HepG2 (cell line): ENCODE data around the gene KCNAB1. TPM values are rescaled to one million over a fixed set of nuclear protein-coding genes. Genes with fewer than 3 reads are reported as not detected.
A peak's percentile ranks its signal among the peaks of the same experiment; 100 is the strongest.

ENCODE experiments used
- AFF4 ChIP-seq: sonication (generic); formaldehyde crosslinking; IDR thresholded peaks from 2 replicates; pipeline ENCODE4 v1.4.0; 2020; ENCODE audit warnings: missing genetic modification reagents
- ARID3A ChIP-seq: IDR thresholded peaks from 2 replicates; pipeline ENCODE4 v1.6.1; 2012; ENCODE audit warnings: low read depth, low read length, improper control_type of control experiment
- BORCS8-MEF2B ChIP-seq: sonication (generic); formaldehyde crosslinking; IDR thresholded peaks from 2 replicates; pipeline ENCODE4 v1.8.0; 2022; ENCODE audit warnings: mild to moderate bottlenecking, missing genetic modification reagents
- CENPBD1 ChIP-seq: sonication (generic); formaldehyde crosslinking; IDR thresholded peaks from 2 replicates; pipeline ENCODE4 v1.8.0; 2022; ENCODE audit warnings: missing genetic modification reagents, low read depth, mild to moderate bottlenecking, borderline replicate concordance
- MATR3 ChIP-seq: sonication (generic); formaldehyde crosslinking; IDR thresholded peaks from 2 replicates; pipeline ENCODE4 v1.4.0; 2020; ENCODE audit warnings: missing genetic modification reagents
- MBNL3 ChIP-seq: fragments of 250-450 bp; sonication (Bioruptor Pico); conservative IDR thresholded peaks from 2 replicates; pipeline ENCODE4 v1.8.0; 2022; ENCODE audit warnings: mild to moderate bottlenecking, inconsistent platforms
- NR2F6 ChIP-seq, 2 experiments: IDR thresholded peaks; 2 replicates each; pipeline ENCODE4 v1.6.1; 2016; ENCODE audit warnings: antibody characterized with exemption in 1 of 2, mild to moderate bottlenecking in 1 of 2
- PAWR ChIP-seq: sonication (generic); formaldehyde crosslinking; IDR thresholded peaks from 2 replicates; pipeline ENCODE4 v1.4.0; 2020; ENCODE audit warnings: missing genetic modification reagents, mild to moderate bottlenecking, borderline replicate concordance
- POLR2A ChIP-seq, 2 experiments: IDR thresholded peaks; 2 replicates each; pipeline ENCODE4 v1.6.1; 2011; ENCODE audit warnings: low read depth in 2 of 2, low read length in 2 of 2, mild to moderate bottlenecking in 1 of 2, moderate library complexity in 1 of 2; ENCODE audit not compliant: insufficient read depth in 1 of 2
- SAP130 ChIP-seq: IDR thresholded peaks from 2 replicates; pipeline ENCODE4 v1.6.1; 2016; ENCODE audit warnings: low read depth
- ZBTB20 ChIP-seq: sonication (generic); formaldehyde crosslinking; IDR thresholded peaks from 2 replicates; pipeline ENCODE4 v1.8.1; 2023; ENCODE audit warnings: missing genetic modification reagents, low read depth, mild to moderate bottlenecking, borderline replicate concordance
- ZFP36L2 ChIP-seq: sonication (generic); formaldehyde crosslinking; IDR thresholded peaks from 2 replicates; pipeline ENCODE4 v1.4.0; 2020; ENCODE audit warnings: missing genetic modification reagents
- ZFP90 ChIP-seq: sonication (generic); formaldehyde crosslinking; IDR thresholded peaks from 2 replicates; pipeline ENCODE4 v1.8.0; 2022; ENCODE audit warnings: missing genetic modification reagents, mild to moderate bottlenecking, inconsistent platforms, borderline replicate concordance
- ZNF331 ChIP-seq: sonication (generic); formaldehyde crosslinking; IDR thresholded peaks from 2 replicates; pipeline ENCODE4 v1.4.0; 2020; ENCODE audit warnings: missing genetic modification reagents
- ZNF558 ChIP-seq: sonication (generic); formaldehyde crosslinking; IDR thresholded peaks from 2 replicates; pipeline ENCODE4 v1.9.0; 2022; ENCODE audit warnings: mild to moderate bottlenecking, missing genetic modification reagents, borderline replicate concordance
- polyA plus RNA-seq, 8 experiments: library from polyadenylated mRNA; depleted of rRNA in 3 of 8; stranded (reverse) in 7 of 8; unstranded in 1 of 8; fragments of >200 nt; fragmentation: Illumina TruSeq in 4 of 8; extraction: Trizol in 4 of 8; gene quantifications; 2 replicates each; pipeline versions ENCODE4 v1.2.1 to v1.2.3, GENCODE V29; 2011 to 2016; ENCODE audit warnings: low read depth in 4 of 8, missing spikeins in 1 of 8, mixed read lengths in 1 of 8; ENCODE audit not compliant: insufficient read depth in 1 of 8
- total RNA-seq, 5 experiments: library from RNA; depleted of rRNA; stranded (reverse); fragments of >200 nt; fragmentation: Illumina TruSeq; extraction: Trizol; gene quantifications; 2 replicates each; pipeline ENCODE4 v1.2.3, GENCODE V29; 2016; ENCODE audit warnings: low read depth in 1 of 5
- TF ChIP-seq, protein P1 (sequence below): sonication (generic); formaldehyde crosslinking; IDR thresholded peaks from 2 replicates; pipeline ENCODE4 v1.8.0; 2022; ENCODE audit warnings: missing genetic modification reagents, mild to moderate bottlenecking, moderate library complexity, borderline replicate concordance
- TF ChIP-seq, protein P2 (sequence below): sonication (generic); formaldehyde crosslinking; IDR thresholded peaks from 2 replicates; pipeline ENCODE4 v1.4.0; 2020; ENCODE audit warnings: missing genetic modification reagents, mild to moderate bottlenecking, borderline replicate concordance
- TF ChIP-seq, protein P3 (sequence below): sonication (generic); formaldehyde crosslinking; IDR thresholded peaks from 2 replicates; pipeline ENCODE4 v1.4.0; 2020; ENCODE audit warnings: mild to moderate bottlenecking, missing genetic modification reagents

The KCNAB1 gene
- total and polyA plus RNA-seq, 2 of the 13 experiments (the other 11 are each of a cell fraction or from before 2014, with no cell fraction given), result not detected

- TF ChIP-seq, protein P1, sequence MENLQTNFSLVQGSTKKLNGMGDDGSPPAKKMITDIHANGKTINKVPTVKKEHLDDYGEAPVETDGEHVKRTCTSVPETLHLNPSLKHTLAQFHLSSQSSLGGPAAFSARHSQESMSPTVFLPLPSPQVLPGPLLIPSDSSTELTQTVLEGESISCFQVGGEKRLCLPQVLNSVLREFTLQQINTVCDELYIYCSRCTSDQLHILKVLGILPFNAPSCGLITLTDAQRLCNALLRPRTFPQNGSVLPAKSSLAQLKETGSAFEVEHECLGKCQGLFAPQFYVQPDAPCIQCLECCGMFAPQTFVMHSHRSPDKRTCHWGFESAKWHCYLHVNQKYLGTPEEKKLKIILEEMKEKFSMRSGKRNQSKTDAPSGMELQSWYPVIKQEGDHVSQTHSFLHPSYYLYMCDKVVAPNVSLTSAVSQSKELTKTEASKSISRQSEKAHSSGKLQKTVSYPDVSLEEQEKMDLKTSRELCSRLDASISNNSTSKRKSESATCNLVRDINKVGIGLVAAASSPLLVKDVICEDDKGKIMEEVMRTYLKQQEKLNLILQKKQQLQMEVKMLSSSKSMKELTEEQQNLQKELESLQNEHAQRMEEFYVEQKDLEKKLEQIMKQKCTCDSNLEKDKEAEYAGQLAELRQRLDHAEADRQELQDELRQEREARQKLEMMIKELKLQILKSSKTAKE (CRISPR knock-in tag), result 0 out of 2 replicates have a peak, but pooled peaks have one; percentile 48
- TF ChIP-seq MATR3 (CRISPR knock-in tag), result no peak
- peak; percentile 62; the same call in 1 of the 2 replicates for TF ChIP-seq ZBTB20 (CRISPR knock-in tag)
- no peak for TF ChIP-seq AFF4
- peak; percentile 73; the same call in 1 of the 2 replicates for TF ChIP-seq ZNF331 (CRISPR knock-in tag)
- no peak for TF ChIP-seq ZFP36L2 (CRISPR knock-in tag)
- no peak for TF ChIP-seq MBNL3
- peak; percentile 28; the same call in 1 of the 2 replicates for TF ChIP-seq ARID3A
- TF ChIP-seq, protein P2, sequence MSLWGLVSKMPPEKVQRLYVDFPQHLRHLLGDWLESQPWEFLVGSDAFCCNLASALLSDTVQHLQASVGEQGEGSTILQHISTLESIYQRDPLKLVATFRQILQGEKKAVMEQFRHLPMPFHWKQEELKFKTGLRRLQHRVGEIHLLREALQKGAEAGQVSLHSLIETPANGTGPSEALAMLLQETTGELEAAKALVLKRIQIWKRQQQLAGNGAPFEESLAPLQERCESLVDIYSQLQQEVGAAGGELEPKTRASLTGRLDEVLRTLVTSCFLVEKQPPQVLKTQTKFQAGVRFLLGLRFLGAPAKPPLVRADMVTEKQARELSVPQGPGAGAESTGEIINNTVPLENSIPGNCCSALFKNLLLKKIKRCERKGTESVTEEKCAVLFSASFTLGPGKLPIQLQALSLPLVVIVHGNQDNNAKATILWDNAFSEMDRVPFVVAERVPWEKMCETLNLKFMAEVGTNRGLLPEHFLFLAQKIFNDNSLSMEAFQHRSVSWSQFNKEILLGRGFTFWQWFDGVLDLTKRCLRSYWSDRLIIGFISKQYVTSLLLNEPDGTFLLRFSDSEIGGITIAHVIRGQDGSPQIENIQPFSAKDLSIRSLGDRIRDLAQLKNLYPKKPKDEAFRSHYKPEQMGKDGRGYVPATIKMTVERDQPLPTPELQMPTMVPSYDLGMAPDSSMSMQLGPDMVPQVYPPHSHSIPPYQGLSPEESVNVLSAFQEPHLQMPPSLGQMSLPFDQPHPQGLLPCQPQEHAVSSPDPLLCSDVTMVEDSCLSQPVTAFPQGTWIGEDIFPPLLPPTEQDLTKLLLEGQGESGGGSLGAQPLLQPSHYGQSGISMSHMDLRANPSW (CRISPR knock-in tag), result no peak
- peak; percentile 67 for TF ChIP-seq SAP130
- no peak for TF ChIP-seq ZFP90 (CRISPR knock-in tag)
- no peak for TF ChIP-seq ZNF558 (CRISPR knock-in tag)
- TF ChIP-seq NR2F6 (IDR thresholded peaks at IDR 0.05), result peak; percentile 84
- TF ChIP-seq NR2F6 (CRISPR knock-in tag; IDR thresholded peaks at IDR 0.05), result peak; percentile 85
- TF ChIP-seq BORCS8-MEF2B (CRISPR knock-in tag), result no peak
- TF ChIP-seq CENPBD1, result no peak
- no peak for TF ChIP-seq PAWR (CRISPR knock-in tag)
- TF ChIP-seq, protein P3, sequence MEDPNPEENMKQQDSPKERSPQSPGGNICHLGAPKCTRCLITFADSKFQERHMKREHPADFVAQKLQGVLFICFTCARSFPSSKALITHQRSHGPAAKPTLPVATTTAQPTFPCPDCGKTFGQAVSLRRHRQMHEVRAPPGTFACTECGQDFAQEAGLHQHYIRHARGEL (CRISPR knock-in tag), result no peak
- no peak for TF ChIP-seq POLR2A (IDR thresholded peaks at IDR 0.05; ENCODE audit: insufficient read depth in 1 of 2, low read depth in 2 of 2, low read length in 2 of 2)
Observed at GRCh38 chr3:156216852-156217251, 96.5 kb downstream of the KCNAB1 start (continued).
